Cardiac fibroblast (primary cell): ENCODE results near the gene VAV2.

ENCODE experiments used
- DNase-seq, 2 donors: peaks; one replicate each; pipeline versions ENCODE4 v3.0.0 to v3.0.0-alpha.2; 2010; ENCODE audit warnings: low read depth in 2 of 2
- H3K4me3 ChIP-seq, 2 donors: replicated peaks in 1 of 2; 1 replicate in 1 of 2; 2 replicates in 1 of 2; pipeline ENCODE4 v1.5.1; 2011; ENCODE audit warnings: low read depth in 2 of 2, low read length in 2 of 2, mild to moderate bottlenecking in 2 of 2, moderate library complexity in 1 of 2
- TF ChIP-seq, protein P1 (sequence below): IDR thresholded peaks from one replicate; pipeline ENCODE4 v1.5.1; 2011; ENCODE audit warnings: low read depth, mild to moderate bottlenecking, low read length, inconsistent platforms

Gene VAV2

DNA sequence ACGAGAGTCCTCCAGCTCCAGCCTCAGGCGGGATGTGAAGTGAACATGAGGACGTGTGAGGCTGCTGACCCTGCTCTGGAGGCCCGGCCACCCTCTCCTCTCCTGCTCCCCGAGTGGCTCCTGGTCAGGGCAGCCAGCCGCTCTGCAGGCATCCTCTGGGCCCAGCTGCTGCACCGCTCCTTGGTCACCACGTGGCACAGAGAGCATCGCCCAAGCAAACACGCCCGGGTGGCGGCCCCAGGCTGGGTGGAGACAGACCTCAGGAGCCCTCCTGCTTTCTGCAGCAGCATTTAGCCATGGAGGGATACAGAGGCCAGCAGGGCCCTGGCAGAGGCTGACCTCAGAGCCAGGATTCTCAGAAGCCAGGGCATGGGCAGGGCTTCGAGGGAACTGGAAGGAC, 184.3 kb downstream of the VAV2 start:
- TF ChIP-seq, protein P1, sequence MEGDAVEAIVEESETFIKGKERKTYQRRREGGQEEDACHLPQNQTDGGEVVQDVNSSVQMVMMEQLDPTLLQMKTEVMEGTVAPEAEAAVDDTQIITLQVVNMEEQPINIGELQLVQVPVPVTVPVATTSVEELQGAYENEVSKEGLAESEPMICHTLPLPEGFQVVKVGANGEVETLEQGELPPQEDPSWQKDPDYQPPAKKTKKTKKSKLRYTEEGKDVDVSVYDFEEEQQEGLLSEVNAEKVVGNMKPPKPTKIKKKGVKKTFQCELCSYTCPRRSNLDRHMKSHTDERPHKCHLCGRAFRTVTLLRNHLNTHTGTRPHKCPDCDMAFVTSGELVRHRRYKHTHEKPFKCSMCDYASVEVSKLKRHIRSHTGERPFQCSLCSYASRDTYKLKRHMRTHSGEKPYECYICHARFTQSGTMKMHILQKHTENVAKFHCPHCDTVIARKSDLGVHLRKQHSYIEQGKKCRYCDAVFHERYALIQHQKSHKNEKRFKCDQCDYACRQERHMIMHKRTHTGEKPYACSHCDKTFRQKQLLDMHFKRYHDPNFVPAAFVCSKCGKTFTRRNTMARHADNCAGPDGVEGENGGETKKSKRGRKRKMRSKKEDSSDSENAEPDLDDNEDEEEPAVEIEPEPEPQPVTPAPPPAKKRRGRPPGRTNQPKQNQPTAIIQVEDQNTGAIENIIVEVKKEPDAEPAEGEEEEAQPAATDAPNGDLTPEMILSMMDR = no peak
- no peak for DNase-seq
- no peak overlapping the region for H3K4me3 ChIP-seq

DNA sequence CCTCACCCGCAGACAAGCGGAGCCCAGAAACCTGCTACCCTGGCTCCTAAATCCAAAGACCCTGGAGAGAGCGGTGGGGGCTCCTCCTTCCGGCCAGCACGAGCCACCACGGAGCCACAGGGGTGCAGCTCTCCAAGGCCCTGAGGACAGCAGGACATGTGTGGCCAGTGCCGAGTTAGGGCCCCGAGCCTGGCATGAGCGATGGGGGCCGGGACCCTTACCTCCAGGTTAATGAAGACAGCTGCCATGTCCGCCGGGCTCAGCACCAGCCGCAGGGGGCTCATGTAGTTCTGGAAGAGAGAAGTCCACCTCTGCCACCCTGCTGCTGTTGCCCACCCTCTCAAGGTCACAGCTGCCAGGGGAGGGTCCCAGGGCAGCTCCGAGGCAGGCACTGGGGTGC, 185.1 kb downstream of the VAV2 start:
- no peak overlapping the region for H3K4me3 ChIP-seq
- TF ChIP-seq, protein P1 = no peak
- no peak for DNase-seq

DNA sequence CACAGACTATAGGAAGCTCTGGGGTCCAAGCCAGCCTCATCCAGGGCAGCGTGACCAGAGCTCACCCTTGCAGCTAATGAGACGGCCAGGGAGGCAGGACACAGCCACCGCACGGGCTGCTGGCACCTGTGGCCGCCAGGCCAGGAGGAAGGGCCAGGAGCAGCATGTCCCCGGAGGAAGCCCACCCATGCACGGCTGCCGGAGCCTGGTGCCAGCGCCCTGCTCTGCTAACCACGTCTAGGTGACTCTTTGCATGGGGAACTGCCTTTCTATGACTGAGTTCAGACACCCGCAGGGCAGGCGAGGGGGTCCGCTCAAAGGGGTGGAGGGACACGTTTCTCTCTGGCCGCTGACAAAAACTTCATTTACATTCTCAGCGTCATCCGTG, 185.5 kb downstream of the VAV2 start:
- no peak overlapping the region for H3K4me3 ChIP-seq
- DNase-seq = no peak
- TF ChIP-seq, protein P1 = no peak

DNA sequence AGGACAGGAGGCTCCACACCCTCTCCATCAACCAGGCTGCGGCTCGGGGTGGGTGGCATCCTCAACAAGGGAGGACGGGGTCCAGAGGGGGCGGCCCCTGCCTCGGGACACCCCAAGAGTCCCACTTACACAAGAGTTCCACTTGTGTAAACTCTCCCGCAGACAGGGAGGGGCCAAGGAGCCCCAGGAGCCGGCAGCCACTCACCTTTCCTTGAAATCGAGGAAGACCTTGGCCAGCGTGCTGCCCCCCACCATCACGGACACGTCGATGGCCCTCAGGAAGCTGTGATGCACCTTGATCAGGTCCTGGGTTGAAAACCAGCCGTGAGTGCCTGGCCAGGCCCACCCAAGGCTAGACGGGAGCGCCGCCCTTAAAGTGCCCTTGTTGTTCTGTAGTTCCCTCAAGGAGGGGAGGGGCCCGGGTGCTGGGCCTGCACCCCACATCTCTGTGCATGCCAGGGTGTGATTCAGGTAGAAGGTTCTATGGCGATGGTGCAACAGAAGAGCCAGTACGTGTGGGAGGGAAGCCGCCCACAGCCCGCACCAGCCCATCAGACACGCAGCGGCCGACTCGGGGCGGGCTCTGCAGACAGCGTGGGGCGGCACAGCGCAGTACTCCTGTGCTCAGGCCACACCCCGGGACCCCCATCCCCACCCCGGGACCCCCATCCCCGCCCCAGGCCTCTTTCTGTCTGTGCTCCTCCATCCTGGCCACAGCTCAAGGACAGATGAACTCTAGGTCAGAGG, 186.1 kb downstream of the VAV2 start:
- TF ChIP-seq, protein P1 = no peak
- H3K4me3 ChIP-seq = no peak overlapping the region
- no peak for DNase-seq

DNA sequence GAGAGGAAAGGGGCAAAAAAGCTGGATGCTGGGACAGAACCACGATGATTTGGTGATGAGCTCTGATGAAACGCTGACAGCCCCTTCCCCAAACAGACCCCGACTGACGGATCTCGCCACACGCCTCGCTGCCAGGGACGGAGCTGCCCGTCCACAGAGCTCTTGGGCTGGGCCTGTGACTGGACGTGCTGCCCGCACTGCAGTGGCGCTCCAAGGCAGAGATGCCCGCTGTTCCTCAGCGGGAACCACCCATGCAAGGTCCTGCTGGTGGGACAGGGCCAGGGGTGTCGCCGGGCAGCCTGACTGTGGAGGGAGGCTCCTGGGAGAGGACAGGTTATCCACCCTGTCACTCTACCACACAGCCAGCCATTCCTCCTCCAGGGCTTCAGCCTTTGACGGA, 187.9 kb downstream of the VAV2 start:
- no peak for DNase-seq
- H3K4me3 ChIP-seq = no peak overlapping the region
- TF ChIP-seq, protein P1 = no peak

DNA sequence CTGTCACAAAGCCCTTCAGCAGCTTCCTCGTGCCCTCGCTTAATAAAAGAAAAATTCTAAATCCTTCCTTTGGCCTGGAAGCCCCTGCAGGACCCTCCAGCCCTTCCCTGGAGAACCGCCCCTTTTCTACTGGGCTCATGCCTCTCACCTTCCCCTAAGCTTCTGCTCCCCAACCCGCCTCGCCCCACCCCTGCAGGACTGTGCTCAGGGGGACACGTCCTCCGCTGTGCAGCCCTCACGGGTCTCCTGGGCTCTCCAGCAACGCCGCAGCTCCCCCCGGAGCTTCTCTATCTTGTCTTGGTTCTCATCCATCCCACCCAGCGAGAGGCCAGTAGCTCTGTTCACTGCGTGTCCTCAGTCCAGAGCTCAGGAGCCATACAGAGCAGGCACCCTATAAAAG, 188.4 kb downstream of the VAV2 start:
- TF ChIP-seq, protein P1 = no peak
- no peak for DNase-seq
- H3K4me3 ChIP-seq = no peak overlapping the region
